GM19023 (cell line): ENCODE measurements around the gene UBA1.

Experiments
- ATAC-seq: cut with Tn5 transposase; IDR thresholded peaks from one replicate; pipeline ENCODE4 v1.9.1; 2021; ENCODE audit warnings: mild to moderate bottlenecking, moderate library complexity; ENCODE audit not compliant: unreplicated experiment

Gene UBA1

DNA sequence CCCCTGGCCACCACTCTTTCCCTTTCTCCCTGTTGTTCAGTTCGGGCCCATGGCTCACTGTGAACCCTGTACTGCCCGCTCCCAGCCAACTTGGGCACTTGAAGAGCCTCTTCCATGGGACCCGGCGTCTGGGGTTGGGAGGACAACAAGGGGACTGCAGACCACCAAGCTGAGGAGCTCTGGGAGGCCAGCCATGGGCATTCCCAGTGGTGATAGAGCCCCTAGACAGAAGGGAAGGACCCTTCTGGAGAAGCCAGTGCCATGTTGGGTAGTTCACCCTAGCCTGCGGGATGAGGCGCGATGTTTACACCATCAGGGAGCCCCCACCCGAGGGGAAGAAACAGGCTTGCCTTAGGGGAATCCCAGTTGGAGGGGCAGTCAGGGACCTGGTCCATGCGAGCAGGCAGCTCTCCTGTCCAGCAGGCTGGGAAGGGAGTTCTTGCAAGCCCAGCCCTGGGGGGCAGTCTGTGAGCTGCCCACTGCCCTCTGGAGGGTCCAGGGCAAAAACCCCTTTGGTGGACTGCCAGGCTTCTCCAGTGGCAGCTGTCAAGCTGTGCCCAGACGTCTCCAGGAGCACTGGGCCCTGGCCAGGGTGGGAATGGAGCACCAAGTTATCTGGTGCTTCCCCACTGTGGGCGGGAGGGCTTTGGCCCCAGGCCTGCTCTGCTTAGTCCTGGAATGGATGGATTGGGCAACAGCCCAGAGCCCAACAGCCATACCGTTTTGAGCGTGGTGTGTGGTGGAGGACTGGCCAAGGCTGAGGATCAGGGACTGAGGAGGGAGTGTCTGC, 23.7 kb upstream of the UBA1 start:
- no peak for ATAC-seq

DNA sequence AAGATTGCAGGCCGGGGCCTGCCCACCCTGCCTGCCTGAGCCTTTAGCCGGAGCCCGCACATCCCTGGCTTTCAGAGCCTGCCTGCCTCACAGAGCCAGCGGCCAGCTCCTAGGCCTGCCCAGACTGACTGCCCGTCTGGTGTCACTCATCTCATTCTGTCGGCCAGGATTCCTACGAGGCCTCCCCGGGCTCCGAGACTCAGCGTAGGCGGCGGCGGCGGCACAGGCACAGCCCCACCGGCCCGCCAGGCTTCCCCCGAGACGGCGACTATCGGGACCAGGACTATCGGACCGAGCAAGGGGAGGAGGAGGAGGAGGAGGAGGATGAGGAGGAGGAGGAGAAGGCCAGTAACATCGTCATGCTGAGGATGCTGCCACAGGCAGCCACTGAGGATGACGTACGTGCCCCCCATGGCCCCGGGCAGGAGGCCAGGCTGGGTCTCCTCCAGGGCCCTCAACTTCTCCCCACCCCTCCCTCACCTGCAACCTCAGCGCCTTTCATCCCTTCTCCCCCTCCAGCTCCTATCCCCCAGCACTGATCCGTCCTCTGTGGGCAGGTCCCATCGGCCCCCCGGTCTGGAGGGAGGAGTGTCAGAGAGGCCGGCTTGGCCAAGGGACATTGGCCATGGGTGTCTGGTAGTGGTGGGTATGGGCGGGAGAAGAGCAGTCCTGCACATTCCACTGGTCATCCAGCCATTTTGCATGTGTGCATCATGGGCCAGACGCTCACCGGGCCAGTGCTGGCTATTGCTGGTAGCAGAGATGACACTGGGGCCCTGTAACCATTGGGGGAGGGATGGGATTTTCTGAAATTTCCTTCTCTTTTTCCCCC, 22.6 kb upstream of the UBA1 start:
- no peak for ATAC-seq

DNA sequence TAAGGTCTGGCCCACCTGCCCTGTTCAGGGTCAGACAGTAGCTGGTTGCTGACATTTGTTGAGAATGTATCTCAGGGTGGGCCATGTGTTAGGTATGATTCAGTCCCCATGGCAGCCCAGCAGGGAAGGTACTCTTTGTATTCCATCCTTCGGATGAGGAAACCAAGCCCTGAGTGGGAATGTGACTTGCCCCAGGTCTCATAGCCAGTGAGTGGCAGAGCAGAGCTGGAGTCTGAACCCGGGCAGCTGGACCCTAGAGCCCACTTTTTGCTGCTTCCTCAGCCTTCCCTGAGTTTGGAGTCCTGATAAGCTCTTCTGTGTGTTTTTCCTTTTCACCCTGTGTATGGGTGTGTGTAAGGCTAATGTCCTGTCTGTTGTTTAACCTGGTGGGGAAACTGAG, 21.6 kb upstream of the UBA1 start:
- ATAC-seq: no peak

DNA sequence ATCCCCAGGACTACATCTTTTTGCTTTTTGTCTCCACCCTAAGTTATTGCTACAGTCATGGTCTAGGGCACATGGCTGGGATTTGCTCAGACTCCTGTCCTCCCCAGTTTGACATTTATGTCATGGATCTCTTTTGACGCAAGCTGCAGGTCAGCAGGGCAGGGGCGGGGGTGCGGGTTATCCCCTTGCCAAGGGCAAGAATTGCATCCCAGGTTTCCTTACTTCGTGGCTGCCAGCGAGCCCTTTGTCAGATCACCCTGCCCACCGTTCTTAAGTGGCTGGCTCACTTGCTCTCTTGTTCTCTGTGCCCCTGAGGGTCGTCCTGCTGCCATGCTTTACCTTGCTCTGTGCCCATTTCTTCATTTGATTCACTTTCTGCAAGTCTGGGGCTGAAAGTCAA, 21.1 kb upstream of the UBA1 start:
- no peak for ATAC-seq

DNA sequence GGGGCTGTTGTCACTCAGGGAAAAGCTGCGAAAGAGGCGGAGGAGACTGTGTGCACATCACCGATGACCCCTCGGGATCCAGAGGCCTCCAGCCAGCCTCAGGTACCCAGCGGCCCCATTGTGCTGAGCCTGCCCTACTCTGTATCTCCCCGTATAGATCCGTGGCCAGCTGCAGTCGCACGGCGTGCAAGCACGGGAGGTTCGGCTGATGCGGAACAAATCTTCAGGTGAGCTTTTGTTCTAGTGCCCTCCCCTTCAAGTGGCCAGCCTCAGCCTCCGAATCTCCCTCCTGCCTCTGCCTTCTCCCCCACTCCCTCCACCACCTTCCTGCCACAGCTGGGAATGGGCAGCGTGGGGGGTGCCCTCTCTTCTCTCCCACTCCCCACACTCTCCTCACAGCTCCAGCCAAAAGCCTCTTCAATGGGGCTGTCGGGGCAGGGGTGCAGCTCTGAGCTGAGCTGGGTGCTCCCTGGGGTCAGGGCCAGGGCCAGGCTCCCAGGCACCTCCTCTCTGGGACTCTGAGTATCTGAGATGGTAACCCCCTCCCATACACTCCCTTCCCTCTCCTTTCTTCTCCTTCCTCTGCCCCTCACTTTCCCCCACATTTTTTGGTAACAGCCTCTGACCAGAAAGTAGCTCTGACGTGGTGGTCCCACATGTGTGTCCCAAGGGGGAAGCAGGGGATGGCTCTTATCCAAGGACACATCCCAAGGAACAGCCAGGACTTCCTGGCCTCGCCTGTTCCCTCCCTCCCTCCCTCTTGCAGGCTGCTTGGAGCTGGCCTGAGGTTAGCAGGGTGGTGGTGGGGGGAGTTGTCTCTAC, 20.4 kb upstream of the UBA1 start:
- no peak for ATAC-seq

DNA sequence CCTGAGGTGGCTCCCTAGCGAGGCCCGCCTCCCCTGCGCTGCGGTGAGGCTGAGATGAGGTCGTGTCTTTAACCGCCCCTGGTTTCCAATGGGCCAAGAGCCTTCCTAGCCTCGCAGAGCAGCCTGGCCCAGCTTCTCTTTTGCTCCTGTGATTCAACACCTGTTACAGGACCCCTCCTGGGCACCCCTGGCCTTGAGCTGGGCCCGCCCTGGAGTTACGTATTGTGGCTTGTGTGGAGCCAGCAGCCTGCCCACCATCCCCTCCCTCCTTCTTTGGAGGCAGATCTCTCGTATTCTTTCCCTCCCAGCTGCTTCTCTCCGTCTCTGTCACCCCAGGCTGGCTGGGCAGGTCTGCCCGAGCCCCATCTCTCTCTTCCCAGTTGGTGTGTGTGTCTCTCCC, 19.3 kb upstream of the UBA1 start:
- ATAC-seq: no peak

DNA sequence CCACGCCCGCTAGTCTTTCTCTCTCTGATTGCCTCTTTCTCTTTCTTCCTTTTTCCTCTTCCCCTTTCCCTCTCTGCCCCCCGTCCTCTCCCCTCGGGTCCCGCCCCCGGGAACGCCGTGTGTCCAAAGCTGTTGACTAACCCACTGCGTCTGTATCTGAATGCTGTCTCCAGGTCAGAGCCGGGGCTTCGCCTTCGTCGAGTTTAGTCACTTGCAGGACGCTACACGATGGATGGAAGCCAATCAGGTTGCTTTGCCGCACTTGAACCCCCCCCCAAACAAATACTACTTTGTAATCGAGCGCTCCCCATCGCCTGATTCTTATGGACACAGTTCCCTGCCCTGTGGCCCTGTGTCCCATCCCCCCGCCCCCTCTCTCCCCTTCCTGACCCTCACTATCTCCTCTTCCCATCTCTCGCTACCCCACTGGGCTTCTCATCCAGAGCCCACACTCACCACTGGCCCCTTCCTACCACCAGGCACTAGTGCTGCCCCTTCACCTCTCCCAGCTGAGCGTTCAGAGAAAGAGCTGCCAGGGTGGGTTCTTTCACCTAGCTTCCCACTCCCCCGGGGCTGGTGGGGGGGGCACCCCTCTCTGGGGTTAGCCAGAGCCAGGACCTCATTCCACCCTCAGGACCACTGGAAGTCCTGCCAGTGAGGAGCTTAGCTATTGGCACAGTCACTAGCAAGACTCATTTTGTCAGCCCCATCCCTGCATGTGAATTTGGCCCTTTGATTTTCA, 18.6 kb upstream of the UBA1 start:
- no peak for ATAC-seq

DNA sequence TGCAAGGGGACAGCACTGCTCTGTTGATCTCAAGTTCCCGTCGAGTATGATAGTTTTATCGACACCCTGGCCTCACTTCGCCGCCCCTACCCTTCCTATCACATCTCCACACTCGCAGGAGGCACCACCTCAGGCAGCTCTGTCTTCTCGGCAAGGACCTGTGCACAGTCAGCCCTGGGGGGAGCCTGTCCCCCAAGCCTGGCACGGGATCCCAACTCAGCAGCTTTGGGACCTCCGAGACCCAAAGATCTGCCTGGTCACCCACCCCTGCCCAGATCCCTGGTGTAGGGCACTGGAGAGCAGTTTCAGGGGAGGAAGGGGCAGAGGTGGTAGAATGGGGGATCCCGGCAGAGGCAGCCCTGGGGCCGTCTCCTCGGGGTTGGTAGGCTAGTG, 18.0 kb upstream of the UBA1 start:
- ATAC-seq: no peak

DNA sequence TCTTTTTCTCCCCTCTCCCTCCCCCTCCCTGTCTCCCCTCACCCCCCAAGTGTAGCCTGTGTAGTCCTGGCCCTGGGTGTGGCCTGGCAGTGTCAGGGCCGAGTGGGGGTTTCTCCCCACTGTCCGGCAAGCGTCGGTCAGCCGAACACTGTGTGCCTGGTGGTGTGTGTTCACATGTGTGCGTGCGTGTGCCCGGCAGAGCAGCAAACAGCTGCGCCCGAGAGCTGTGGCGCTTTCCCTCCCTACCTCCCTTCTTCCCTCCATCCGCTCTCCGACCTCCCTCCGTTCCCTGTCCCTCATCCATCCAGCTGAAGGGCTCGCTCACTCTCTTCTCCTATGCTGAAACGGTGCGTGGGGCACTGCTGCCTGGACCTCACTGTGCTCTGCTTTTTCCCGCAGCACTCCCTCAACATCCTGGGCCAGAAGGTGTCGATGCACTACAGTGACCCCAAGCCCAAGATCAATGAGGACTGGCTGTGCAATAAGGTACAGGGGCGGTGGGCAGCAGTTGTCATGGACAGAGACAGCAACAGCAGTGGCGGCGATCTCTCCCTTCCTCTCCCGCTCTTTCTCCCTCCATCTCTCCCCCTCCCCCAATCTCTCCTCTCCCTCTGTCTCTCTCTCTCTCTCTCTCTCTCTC, 17.4 kb upstream of the UBA1 start:
- no peak for ATAC-seq

DNA sequence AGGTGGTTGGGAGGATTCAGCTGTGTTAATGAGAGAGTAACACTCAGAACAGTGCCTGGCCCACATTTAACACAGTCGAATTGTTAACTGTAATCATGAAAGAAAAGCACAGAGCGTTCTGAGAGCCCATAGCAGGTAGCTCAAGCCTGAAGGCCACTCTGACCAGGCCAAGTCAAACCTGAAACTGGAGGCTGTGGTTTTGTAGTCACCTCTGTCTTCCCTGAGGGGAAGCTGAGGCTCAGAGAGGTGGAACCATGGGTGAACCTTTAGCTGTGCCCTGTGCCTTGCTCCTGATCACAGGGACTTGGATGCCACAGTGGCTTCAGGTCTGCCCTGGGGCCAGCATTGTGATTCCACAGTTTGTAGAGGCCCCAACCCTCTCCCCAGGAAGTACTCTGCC, 16.6 kb upstream of the UBA1 start:
- ATAC-seq: no peak

DNA sequence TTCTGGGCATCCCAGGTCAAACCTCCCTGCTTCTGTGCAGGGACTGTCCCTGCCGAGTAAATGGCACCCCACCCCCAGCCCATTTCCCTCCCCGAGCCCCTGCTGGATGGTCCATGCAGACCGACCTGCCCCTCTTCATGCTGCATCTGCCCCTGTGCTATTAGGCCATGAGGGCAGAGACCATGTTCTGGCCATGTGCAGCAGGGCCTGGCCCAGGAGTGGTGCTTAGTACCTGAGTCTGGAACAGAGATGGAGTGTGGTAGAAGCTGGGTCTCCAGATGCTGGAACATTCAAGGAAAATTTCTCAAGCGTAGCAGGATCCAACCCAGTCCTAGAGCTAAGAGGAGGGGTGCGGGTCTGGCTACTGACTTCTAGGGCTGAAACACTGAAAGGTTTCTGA, 15.3 kb upstream of the UBA1 start:
- no peak for ATAC-seq

DNA sequence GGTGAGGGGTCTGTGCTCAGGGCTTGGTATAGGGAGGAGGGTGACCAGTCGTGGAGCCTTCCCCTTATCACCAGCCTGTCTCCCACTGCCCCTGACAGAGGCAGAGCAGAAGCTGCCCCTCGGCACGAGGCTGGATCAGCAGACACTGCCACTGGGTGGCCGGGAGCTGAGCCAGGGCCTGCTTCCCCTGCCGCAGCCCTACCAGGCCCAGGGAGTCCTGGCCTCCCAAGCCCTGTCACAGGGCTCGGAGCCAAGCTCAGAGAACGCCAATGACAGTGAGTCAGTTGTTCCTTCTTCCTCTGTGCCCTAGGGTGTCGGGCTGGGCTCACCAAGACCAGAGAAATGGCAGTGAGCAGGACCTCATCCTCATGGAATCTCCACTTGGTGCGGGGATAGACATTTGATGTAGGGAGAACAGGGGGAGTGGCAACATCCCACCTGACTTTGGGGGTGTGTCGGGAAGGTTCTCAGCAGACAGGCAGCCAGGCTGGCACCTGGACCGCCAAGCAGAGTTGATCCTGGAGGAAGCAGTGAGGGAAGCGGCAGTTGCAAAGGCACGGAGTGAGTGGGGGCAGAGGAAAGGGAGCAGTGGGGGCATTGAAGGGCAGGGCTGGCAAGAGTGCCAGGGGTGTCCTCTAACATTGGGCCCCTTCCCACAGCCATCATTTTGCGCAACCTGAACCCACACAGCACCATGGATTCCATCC, 14.3 kb upstream of the UBA1 start:
- no peak for ATAC-seq

DNA sequence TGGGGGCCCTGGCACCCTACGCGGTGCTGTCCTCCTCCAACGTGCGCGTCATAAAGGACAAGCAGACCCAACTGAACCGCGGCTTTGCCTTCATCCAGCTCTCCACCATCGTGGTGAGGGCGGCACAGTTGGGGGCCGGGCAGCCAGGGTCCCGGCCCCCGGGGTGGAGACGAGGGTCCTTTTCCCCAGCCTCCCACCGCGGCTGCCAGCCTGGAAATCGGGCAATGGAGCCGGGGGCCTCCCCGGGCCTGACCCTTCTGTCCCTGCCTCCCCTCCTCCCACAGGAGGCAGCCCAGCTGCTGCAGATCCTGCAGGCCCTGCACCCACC, 13.7 kb upstream of the UBA1 start:
- ATAC-seq: no peak

DNA sequence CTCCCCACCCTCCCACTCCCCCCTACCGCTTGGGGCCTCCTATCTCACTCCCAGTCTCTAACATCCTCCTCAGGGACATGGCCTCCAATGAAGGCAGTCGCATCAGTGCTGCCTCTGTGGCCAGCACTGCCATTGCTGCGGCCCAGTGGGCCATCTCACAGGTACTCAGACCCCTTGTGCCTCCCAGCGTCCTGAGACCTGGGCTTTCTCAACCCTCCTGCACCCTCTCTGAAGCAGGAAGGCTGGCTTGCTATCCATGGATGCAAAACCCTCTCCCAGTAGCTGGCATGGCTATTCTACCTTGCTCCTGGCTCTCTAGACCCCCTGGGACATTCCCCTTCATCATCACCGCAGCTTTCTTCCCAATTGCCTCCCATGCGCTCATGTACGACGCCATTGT, 13.3 kb upstream of the UBA1 start:
- ATAC-seq: no peak

DNA sequence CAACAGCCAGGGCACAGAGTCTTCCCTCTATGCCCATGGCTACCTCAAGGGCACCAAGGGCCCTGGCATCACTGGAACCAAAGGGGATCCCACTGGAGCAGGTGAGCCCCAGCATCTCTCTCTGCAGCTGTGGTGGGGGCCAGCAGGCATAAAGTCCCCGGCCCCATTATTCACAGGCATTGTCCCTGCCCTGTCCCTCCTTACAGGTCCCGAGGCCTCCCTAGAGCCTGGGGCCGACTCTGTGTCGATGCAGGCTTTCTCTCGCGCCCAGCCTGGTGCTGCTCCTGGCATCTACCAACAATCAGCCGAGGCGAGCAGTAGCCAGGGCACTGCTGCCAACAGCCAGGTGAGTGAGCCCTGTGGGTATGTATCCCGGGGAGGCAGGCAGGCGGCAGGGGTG, 12.3 kb upstream of the UBA1 start:
- ATAC-seq: no peak

DNA sequence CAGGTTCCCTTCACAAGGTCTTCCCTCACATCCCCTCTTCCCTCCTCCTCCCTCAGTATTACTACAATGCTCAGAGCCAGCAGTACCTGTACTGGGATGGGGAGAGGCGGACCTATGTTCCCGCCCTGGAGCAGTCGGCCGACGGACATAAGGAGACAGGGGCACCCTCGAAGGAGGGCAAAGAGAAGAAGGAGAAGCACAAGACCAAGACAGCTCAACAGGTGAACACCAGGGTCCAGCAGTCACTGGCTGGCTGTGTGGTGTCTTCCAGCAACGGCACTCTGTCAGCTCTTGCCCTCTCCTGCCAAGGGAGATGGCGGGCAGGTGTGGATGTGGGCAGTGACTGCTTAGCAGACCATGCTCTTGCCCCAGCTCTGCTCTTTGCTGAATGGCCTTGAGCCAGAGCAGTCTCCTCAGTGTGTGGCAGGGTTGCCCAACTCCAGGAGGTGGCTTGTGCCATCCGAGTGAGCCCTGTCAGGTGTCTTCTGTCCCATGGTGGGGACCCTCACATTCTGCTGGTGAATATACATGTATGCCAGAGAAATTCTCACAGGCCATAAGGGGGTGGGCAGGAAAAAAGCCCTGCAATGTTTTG, 11.4 kb upstream of the UBA1 start:
- no peak for ATAC-seq

DNA sequence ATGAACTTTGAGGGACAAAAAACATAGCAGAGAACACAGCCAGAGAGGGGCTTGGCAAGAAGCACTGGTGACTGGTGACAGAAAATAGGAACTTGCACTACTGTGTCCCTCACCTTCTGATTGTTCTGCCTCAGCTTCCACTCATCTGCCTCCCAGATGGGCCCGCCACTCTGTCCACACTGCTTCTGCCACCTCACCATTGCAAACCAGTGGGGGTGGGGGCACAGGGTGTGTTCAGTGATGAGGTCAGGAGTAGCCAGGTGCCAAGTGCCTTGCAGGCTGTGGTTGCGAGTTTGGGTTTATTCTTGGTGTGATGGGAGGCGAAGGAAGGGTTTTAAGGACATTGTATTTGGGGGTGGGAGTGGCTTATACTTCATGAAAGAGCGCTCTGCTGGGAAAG, 9.1 kb upstream of the UBA1 start:
- ATAC-seq: no peak

DNA sequence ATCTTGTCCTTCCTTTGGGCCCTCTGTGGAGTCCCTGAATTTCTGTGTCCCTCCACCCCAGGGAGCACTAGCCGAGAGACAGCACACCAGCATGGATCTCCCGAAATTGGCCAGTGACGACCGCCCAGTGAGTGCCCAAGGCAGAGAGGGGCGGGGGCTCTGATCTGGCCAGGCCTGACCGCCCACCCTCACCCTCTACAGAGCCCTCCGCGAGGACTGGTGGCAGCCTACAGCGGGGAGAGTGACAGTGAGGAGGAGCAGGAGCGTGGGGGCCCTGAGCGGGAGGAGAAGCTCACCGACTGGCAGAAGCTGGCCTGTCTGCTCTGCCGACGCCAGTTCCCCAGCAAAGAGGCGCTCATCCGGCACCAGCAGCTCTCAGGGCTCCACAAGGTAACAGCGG, 8.4 kb upstream of the UBA1 start:
- ATAC-seq: no peak

DNA sequence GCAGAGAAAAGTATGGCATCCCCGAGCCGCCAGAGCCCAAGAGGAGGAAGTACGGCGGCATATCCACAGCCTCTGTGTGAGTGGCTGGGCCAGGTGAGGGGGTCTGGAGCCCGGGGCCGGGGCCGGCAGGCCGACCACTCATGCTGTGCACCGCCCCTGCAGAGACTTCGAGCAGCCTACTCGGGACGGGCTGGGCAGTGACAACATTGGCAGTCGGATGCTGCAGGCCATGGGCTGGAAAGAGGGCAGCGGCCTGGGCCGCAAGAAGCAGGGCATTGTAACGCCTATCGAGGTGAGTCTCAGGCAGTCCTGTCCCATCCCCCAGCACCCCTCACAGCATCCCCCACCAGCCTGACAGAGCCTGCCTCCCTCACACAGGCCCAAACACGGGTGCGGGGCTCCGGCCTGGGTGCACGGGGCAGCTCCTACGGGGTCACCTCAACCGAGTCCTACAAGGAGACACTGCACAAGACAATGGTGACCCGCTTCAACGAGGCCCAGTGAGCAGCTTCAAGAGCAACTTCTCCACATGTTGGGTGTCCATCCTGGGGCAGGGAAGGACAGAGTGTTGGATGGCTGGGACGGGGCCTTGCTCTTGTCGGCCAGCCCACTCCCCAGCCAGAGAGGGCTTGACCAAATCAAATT, 7.4 kb upstream of the UBA1 start:
- no peak for ATAC-seq
